Left colon (tissue), 2 donors: ENCODE data around the gene NFAM1. TPM values are rescaled to one million over a fixed set of nuclear protein-coding genes. Genes with fewer than 3 reads are reported as not detected.

ENCODE experiments used
- ATAC-seq: fragments of 200-7000 bp; cut with Tn5 transposase; one replicate; pipeline ENCODE4 v1.9.1; 2020; ENCODE audit warnings: mild to moderate bottlenecking, moderate library complexity
- DNase-seq, 2 donors: peaks; one replicate each; pipeline ENCODE4 v3.0.0-alpha.2; 2020
- intact Hi-C, 2 donors: fragments of 100-400 bp; cut with DNase I in 1 of 2; cut with micrococcal nuclease in 1 of 2; formaldehyde crosslinking; loops; one replicate each; pipeline versions ENCODE4 v1.11.2 to v1.14.0; 2022; cut with DNase I, micrococcal nuclease
- total RNA-seq, 2 donors: library from RNA; stranded (reverse); fragmentation: NEBNext Ultra II Directional; extraction: Animal tissue kit (Norgen Biotek cat#: 25700); gene quantifications; one replicate each; pipeline ENCODE4 v1.2.1, GENCODE V29; 2021
- donor health status: DM: no; HTN: no; CAD: no.
- donor health status: DM: yes; HTN: yes; CAD: no.

NFAM1 gene
- total RNA-seq, 2 donors from 2014 or later: 0.55 to 2.9 TPM

DNA sequence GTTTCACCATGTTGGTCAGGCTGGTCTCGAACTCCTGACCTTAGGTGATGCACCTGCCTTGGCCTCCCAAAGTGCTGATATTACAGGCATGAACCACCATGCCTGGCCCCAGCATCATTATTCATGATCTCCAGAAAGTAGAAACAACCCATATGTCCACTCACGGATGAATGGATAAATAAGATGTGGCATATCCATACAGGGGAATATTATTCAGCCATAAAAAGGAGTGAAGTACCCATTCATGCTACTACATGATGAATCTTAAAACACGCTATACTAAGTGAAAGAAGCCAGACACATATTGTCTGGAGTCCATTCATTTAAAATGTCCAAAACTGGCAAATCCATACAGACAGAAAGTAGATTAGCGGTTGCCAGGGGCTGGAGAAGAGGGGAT lies 81.8 kb downstream of the NFAM1 start:
- ATAC-seq: no peak
- intact Hi-C loops: no loop called here

DNA sequence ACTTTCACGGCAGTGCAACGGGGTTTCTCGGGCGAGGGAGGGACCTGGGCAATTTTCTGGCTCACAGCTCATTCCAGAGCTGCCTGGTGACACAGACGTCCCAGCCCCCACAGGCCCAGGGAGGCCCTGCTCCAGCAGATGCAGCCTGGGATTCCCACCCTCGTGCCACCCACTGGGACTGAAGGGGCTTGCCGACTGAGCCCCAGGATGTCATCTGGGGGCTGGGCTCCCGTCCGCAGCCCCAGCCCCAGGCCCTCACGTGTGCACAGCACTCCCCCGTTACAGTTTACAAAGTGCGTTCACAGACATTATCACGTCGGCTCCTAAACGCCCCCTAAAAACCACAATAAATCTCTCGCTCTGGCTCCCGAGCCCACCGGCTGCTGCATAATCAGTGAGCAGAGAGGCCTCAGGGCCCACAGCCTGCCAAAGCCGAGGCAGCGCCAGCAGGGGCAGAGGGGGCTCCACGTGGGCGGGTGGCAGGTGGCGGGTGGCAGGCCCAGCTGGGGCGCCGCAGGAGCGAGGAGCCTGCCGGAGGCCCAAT lies 84.8 kb downstream of the NFAM1 start:
- ATAC-seq: no peak
- DNase-seq: no peak

More for the DNA sequence above, 81.8 kb downstream of the NFAM1 start:
- DNase-seq: no peak

DNA sequence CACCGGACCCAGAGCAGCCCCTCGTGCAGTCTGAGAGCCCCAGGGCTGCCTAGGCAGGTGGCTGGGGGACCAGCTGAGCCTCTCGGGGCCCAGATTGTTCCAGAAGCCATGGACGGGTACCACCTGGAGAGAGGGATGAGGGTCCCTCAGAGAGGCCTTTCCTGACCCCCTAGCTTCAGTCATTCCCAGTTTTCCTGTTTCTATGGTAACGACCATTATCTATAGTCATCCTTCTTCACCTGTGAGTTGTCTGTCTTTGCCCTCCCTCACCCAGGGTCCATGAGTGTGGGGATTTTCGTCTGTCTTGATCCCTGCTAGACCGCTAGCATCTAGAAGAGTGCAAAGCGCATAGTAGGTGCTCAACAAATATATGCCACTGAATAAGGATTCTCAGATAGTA lies 85.5 kb downstream of the NFAM1 start:
- ATAC-seq: no peak
- intact Hi-C loops: no loop called here

More for the DNA sequence above, 84.8 kb downstream of the NFAM1 start:
- intact Hi-C loops: no loop called here

DNA sequence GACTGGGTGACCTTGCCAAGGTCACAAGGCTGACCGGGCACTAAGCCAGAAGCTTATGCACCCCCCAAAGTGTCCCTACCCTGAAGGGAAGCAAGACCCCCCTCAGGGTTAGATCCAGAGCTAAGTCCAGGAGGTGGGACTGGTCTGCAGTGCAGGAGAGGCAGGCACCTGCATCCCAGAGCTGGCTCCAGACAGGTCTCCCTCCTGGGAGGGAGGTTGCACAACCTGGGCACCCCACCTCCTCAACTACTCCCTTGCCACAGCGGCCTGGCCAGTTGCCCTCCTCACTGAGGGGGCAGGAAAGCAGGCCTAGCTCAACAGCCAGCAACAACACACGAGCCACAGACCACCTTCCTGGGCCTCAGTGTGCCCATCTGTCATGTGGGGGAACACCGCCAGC lies 86.7 kb downstream of the NFAM1 start:
- intact Hi-C loops: no loop called here

More for the DNA sequence above, 85.5 kb downstream of the NFAM1 start:
- DNase-seq: no peak

DNA sequence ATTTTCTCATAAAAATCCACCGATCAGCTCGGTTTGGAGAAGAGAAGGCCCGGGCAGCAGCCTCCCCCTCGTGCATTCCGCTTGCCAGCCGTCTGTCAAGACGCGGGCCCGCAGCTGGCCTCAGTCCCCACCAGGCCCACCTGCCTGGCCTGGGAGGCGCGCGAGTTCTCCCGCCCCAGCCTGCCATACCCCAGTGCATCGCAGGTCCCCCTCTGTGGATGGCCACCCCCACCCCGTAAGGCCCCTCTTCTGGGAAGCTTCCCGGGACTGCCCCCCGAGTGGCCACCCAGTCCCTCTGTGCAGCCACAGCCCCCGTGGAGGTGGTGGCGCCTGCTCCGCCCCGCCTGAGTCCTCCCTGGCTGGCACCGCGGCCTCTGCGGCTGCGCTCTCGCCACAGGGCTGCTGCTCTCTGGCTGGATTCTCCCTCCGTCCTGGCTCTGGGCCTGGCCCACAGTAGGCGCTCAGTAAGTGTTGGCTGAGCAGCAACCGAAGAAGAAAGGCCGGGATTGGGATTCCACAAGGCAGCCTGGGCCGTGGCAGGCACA lies 87.8 kb downstream of the NFAM1 start:
- DNase-seq (no peak), ATAC-seq (peak; percentile 12)
- intact Hi-C loops: no loop called here

More for the DNA sequence above, 86.7 kb downstream of the NFAM1 start:
- ATAC-seq (no peak), DNase-seq (no peak)

DNA sequence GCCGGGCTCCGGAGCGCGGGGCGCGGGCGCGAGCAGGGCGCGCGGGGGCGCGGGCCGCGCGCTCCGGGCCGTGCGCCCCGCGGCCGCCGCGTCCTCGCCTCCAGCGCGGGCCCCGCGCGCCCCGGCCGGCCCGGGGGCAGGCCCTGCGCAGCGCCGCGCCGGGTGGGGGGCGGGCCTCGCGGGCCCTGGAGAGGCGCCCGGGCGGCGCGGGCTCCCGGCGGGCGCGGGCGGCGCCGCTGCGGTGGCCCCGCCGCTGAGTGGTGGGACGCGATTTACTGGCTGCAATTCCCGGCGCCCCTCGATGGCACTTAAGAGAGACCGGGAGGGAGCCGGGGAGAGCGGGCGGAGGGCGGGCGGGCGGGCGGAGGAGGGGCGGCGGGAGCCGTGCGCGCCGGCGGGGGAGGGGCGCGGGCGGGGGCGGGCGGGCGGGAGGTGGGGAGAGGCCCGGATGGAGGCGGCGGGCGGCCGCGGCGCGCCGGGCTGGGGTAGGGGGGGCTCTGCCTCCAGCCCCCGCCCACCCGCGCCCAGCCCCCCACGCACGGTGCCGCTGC lies 88.6 kb downstream of the NFAM1 start:
- no peak for DNase-seq
- ATAC-seq: peak; percentile 43
- intact Hi-C loops: no loop called here

DNA sequence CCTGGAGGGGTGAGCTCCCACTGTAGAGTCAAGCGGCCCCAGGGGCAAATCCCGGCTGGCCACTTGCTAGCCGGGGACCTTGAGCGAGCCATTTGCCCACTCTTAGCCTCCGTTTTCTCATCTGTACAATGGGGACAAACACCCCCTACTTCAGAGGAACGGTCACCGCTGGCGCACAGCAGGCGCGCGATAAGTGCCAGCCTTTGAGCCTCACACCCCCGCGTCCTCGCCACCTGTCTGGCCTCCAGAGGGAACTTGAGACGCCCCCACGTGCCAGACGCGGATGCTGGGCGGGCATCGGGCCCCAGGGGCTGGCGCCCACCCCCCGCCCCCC lies 89.1 kb downstream of the NFAM1 start:
- ATAC-seq (no peak), DNase-seq (no peak)
- intact Hi-C loops: no loop called here

DNA sequence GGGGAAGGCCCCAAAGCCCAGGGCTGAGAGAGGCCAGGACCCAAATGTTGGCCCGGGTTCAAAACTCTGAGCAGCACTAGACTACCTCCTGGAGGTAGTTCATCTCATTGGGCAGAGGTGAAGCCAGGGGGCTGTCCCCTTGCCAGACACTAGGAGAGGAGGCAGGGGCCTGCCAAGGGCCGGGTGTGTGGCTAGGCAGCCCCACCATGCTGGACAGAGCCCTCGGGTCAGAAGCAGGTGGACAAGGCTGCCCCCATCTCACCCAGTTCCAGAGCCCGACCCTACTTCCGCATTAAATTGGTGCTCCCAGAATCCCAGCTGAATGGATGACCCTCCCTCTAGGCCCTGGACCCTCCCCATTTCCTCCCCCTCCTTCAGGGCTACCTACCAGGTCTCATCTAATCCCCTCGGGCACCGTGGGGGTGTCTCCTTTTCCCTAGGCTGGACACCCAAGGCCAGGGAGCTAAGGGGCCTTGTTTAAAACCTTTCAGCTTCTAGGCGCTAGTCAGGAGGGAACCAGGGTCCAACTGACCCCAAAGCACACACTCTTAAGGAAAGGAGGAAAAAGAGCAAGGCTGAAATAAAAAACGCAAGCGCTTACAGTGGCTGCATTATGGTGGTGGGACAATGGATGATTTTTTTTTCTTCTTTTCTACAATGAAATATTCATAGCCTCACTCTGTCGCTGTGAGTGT lies 89.6 kb downstream of the NFAM1 start:
- DNase-seq: no peak
- intact Hi-C loops: no loop called here
- no peak for ATAC-seq

DNA sequence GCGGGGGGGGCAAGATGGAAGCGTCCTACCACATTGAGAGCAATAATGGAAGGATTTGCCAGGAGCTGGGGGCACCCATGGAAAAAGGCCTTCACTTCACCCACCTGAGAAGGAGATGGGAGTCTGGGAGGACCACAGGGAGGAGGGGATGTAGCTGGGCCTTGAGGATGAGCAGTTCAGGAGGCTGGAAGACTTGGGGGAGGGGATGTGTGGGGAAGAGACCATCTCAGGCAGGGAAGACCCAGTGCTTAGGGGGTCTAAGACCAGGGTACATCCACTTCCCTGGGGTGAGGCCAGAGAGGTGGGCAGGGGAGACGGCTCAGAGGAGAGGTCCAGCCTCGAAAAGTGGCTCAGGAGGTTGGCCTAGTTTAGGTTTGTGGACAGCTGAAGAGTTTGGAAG lies 90.4 kb downstream of the NFAM1 start:
- ATAC-seq: no peak
- intact Hi-C loops: no loop called here
- DNase-seq: no peak

DNA sequence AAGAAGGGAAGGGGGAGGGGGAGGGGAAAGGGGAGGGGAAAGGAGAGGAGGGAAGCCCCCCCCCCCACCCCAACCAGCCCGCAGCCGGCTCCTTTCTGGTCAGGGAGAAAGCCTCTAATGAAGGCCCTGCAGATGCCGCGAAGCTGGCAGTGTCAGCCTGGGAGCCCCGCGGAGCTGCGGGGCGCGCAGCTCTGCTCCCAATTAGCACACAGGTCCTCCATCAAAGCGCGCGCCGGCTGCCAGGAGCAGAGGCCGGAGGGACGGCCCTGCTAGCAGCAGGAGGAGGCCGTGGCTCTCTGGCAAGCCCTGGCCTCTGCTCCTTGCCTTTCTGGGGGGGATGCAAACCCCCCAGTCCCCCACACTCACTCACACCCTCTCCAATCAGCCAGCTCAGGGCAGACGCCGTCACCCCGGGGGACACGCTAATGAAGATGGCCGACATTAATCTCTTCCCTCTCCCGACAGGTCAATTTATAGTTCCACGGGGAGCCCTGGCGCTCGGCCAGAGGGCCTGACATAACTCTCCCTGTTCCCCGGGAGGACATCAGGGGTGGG lies 91.3 kb downstream of the NFAM1 start:
- intact Hi-C loops: no loop called here
- no peak for ATAC-seq
- DNase-seq: no peak

DNA sequence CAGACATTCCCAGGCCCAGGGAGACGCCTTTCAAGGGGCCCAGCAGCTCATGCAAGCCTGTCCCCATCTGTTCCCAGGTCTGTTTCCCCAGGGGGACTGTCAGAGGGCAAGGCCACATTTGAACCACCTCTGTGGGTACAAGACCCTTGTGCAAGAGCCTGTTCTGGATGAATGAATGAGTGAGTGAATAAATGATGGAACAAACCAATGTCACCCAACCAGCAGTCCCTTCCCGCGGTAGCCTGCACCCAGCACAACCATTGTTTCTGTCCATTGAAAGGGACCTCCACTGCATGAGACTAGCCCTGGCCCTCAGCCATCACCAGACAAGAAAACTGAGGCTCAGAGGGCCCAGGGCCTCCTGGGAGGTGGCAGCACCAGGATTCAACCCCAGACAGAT lies 92.1 kb downstream of the NFAM1 start:
- no peak for DNase-seq
- intact Hi-C loops: no loop called here
- ATAC-seq: no peak

DNA sequence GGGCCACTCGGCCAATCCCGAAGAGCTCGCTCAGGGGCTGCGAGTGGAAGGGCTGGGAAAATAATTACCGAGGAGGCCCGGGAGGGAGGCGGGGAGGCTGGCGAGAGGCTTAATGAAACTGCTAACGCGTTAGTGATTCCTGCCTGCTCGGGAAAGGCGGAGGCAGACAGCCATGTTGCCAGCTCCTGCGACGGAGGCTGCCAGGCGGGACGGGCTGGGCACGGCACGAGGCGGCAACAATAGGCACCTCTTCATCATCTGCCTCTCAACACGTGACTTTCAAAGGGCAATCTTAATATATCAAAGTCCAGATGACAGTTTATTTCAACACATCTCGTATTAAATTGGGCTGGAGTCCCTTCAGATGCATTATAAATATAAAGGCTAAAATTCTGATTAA lies 93.7 kb downstream of the NFAM1 start:
- DNase-seq: peak; percentile 56 to 58

DNA sequence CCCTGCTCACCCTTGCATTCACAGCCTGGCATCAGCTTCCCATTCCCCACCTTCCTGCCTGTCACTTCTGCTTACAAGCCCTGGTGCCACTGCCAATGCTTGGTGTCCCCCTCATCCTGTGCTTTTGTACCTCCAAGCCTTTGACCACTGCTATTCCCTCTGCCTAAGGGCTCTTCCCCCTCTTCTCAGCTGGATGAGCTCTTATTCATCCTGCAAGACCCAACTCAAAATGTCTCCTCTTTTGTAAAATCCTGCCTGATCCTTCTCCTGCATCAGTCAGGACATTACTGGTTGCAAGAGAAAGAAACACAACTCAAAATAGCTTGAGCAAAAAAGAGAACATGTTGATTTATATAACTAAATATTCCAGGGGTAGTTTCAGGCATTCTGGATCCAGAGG lies 94.8 kb downstream of the NFAM1 start:
- DNase-seq (no peak), ATAC-seq (no peak)
- intact Hi-C loops: no loop called here

More for the DNA sequence above, 93.7 kb downstream of the NFAM1 start:
- ATAC-seq: peak; percentile 90
- intact Hi-C loops: no loop called here

DNA sequence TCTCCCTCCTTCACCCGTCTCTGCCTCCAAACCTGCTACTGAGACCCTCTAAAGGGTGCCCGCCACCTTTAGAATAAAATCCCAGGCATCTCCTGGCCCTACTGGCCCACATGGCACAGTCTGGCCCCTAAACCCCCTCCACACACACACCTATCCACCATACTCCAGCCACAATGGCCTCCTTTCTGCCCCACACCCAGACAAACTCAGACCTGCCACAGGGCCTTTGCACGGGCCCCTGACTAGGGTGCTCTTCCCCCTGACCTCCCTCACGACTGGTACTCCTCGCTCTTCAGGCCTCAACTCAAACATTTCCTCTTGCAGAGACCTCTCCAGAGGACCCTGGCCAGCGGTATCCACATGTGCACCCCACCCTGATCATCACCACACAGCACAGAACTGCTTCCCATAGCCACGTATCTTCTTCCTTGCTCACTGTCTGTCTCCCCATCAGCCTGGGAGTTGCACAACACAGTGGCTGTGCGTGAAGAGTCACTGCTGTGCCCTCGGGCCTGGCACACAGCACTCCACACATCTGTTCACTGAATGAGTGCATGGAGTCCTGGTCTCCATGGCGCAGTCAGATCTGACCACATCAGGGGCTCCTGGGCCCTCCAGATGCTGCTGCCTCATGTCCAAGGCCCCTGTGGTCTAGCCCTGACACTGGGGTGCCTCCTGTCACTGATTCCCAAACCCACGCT lies 95.5 kb downstream of the NFAM1 start:
- ATAC-seq (no peak), DNase-seq (no peak)
- intact Hi-C loops: no loop called here

DNA sequence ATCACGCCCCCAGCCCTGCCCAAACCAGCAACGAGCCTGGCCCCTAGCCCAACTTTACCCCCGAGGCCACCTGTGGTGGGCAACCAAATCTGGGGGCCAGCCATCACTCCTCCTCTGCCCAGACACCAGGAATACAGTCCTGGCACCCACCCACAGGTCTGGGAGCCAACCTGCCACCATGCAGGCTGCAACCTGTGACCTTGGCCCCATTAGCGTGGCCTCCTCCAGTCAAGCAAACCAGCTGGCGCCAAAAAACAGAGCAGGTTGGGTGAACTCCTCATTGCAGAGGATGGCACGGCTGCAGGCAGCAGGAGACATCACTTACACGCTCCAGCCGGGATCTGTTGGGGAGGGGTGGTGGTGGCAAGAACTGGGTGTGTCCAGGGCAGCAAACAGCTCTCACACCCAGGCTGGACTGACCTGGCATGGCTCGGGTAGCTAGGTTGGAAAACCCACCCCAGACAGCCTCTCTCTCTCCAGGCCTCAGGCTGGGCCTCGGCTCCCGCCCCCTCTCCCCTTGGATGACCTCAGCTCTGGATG lies 96.3 kb downstream of the NFAM1 start:
- ATAC-seq: peak; percentile 65
- intact Hi-C loops: no loop called here
- no peak for DNase-seq

DNA sequence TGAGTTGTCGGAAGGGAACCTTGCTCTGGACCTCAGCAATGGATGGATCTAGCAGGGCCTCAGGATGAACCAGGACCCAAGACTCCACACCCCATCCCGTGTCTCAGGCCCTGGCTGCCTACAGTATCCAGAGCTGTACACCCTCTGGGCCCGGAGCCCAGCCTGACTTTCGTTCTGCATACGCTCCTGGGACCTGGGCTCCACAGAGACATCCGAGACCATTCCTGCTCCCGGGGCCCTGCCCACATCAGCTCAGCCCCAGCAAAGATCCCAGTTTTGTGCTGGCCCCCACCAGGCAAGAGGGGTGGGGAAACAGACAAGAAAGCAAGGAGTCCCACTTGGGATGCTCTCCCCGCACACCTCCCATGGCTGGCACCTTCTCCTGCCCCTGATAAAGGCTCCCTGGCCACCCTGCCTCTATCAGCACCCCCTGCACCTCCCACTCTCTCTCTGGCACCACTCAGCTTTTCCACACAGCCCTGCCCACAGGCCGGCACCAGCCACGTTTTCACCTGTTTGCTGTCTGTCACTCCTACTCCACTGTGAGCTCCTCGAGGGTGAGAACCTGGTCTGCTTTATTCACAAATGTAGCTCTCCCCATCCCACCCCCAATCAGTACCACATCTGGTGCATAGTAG lies 97.2 kb downstream of the NFAM1 start:
- no peak for ATAC-seq
- intact Hi-C loops: no loop called here
- no peak for DNase-seq

DNA sequence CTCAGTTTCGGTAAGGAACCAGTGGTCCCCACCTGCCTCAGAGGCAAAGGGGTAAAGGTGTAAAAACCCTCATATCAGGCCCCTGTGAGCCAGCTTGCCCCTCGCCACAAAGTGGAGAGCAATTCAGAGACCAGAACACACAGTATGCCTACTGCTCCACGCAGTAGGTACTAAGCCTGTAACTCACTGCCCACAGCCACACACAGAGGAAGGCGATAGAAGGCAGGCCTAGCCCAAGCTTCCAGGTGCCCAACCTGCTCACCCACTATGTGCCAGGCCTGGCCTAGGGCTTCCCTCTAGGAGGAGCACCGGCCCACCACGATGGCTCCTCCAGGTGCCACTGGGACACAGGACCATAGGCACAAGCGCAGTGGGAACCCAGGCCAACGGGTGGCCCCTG lies 98.7 kb downstream of the NFAM1 start:
- DNase-seq (no peak), ATAC-seq (no peak)
- intact Hi-C loops: no loop called here

DNA sequence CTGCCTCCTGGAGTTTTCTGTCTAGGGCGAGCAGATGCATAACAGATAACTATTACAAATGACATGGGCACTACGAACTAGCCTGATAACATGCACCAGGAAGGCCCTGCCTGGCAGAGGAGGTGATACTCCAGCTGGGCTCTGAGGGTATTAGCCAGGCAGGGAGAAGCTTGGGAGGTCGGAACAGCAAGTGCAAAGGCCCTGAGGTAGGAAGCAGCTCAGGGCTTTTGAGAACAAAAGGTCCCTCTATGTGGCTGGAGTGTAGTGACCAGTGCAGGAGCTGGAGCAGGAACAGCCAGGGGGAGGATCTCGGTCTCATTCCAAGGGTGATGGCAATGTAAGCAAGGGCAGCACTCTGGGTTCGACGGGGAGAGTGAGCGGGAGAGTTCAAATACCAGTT lies 100.1 kb downstream of the NFAM1 start:
- no peak for ATAC-seq
- intact Hi-C loops: no loop called here
- no peak for DNase-seq

DNA sequence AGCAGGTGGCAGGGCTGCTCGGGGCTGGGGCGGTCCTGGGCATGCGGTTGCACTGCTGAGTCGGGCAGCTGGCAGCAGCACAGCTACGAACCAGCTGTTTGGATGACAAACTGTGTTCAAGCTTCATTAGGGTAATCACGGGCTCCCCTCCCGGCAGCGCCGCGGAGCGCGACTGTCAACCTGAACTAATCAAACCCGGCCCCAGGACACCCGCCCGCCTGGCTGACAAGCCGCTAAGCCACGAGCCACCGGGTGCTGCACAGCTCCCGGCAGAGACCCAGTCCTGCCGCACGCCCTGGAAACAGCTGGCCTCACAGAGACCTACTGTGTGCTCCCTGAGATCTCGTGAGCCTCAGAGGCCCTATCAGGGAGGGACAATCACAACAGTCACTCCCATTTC lies 101.2 kb downstream of the NFAM1 start:
- intact Hi-C loops: no loop called here

More for the DNA sequence above, 101.2 kb downstream of the NFAM1 start:
- no peak for DNase-seq
- ATAC-seq: peak; percentile 57
